IMR-90 (cell line): Measurements from ENCODE around the gene MIER1.

Source experiments
- CHD1 ChIP-seq: IDR thresholded peaks from 2 replicates; pipeline ENCODE4 v1.6.1; 2012; ENCODE audit warnings: low read depth, low read length, improper control_type of control experiment
- NFE2L2 ChIP-seq: fragments of 150-350 bp; IDR thresholded peaks from 2 replicates; pipeline ENCODE4 v1.6.1; 2016; ENCODE audit warnings: low read depth, mild to moderate bottlenecking, low read length
- POLR2A ChIP-seq: IDR thresholded peaks from 2 replicates; pipeline ENCODE4 v1.6.1; 2012; ENCODE audit warnings: mild to moderate bottlenecking, low read depth, low read length
- RAD21 ChIP-seq: IDR thresholded peaks from 2 replicates; pipeline ENCODE4 v1.6.1; 2012; ENCODE audit warnings: low read length, improper control_type of control experiment
- RCOR1 ChIP-seq: IDR thresholded peaks from 2 replicates; pipeline ENCODE4 v1.6.1; 2012; ENCODE audit warnings: mild to moderate bottlenecking, low read length, improper control_type of control experiment; ENCODE audit not compliant: insufficient replicate concordance
- TF ChIP-seq, protein P1 (sequence below): conservative IDR thresholded peaks from 2 replicates; pipeline ENCODE4 v1.5.1; 2012; ENCODE audit warnings: mild to moderate bottlenecking, low read depth, low read length, improper control_type of control experiment
- TF ChIP-seq, protein P2 (sequence below): fragments of 150-350 bp; IDR thresholded peaks from 2 replicates; pipeline ENCODE4 v1.6.1; 2017; ENCODE audit warnings: mild to moderate bottlenecking, antibody characterized with exemption, low read length, low read depth

DNA sequence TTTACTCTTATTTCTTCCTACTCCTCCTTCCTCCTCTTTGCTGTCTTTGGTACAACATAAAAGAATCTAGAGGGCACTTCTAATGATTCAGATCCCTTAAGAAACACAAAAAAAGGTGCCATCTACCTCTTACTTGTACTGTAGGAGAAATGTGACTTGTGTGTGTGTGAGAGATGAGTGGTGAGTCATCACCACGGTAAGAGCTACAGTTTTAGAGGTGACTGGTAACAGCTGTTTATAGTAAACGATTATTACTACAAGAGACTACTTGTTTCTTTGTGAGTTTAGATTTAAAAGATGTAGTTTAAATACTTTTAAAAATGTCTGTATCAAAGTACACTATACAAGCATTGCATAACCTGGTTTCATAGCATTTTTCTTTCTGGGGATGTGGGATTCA, 88.8 kb downstream of the MIER1 start:
- TF ChIP-seq RCOR1 (no peak), POLR2A (no peak), NFE2L2 (no peak), RAD21 (no peak), CHD1 (no peak)
- TF ChIP-seq, protein P1, sequence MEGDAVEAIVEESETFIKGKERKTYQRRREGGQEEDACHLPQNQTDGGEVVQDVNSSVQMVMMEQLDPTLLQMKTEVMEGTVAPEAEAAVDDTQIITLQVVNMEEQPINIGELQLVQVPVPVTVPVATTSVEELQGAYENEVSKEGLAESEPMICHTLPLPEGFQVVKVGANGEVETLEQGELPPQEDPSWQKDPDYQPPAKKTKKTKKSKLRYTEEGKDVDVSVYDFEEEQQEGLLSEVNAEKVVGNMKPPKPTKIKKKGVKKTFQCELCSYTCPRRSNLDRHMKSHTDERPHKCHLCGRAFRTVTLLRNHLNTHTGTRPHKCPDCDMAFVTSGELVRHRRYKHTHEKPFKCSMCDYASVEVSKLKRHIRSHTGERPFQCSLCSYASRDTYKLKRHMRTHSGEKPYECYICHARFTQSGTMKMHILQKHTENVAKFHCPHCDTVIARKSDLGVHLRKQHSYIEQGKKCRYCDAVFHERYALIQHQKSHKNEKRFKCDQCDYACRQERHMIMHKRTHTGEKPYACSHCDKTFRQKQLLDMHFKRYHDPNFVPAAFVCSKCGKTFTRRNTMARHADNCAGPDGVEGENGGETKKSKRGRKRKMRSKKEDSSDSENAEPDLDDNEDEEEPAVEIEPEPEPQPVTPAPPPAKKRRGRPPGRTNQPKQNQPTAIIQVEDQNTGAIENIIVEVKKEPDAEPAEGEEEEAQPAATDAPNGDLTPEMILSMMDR = no peak
- TF ChIP-seq, protein P2, sequence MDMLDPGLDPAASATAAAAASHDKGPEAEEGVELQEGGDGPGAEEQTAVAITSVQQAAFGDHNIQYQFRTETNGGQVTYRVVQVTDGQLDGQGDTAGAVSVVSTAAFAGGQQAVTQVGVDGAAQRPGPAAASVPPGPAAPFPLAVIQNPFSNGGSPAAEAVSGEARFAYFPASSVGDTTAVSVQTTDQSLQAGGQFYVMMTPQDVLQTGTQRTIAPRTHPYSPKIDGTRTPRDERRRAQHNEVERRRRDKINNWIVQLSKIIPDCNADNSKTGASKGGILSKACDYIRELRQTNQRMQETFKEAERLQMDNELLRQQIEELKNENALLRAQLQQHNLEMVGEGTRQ = no peak
